GM23338 (cell line): Measurements from ENCODE around the gene FGFRL1. TPM values are rescaled to one million over a fixed set of nuclear protein-coding genes. Genes with fewer than 3 reads are reported as not detected.

Experiments used
- ATAC-seq: fragments of 200-7000 bp; cut with Tn5 transposase; 3 replicates; pipeline ENCODE4 v1.9.1; 2020
- DNase-seq: peaks from one replicate; pipeline ENCODE4 v3.0.0-alpha.2; 2015; ENCODE audit warnings: low spot score
- H2AFZ ChIP-seq: fragments of 200-600 bp; sonication (generic); 2 replicates; pipeline ENCODE4 v1.8.0; 2016; ENCODE audit warnings: antibody characterized with exemption, mild to moderate bottlenecking, moderate library complexity
- H3F3A ChIP-seq: fragments of 200-600 bp; sonication (generic); replicated peaks from 2 replicates; pipeline ENCODE4 v1.8.0; 2017; ENCODE audit warnings: antibody characterized with exemption, mixed run types, low read depth
- H3K27ac ChIP-seq: fragments of 200-600 bp; sonication (generic); 2 replicates; pipeline ENCODE4 v1.6.1; 2016; ENCODE audit warnings: low read depth
- H3K27me3 ChIP-seq: fragments of 200-600 bp; sonication (generic); 2 replicates; pipeline ENCODE4 v1.8.0; 2016; ENCODE audit warnings: mild to moderate bottlenecking, mixed run types, moderate library complexity; ENCODE audit not compliant: insufficient read depth
- H3K36me3 ChIP-seq: fragments of 200-600 bp; sonication (generic); 2 replicates; pipeline ENCODE4 v1.8.0; 2016; ENCODE audit warnings: mild to moderate bottlenecking; ENCODE audit not compliant: insufficient read depth
- H3K4me1 ChIP-seq: fragments of 200-600 bp; sonication (generic); 2 replicates; pipeline ENCODE4 v1.8.0; 2016; ENCODE audit warnings: mild to moderate bottlenecking, moderate library complexity; ENCODE audit not compliant: insufficient read depth
- H3K4me2 ChIP-seq: fragments of 200-600 bp; sonication (generic); 2 replicates; pipeline ENCODE4 v1.7.1; 2017; ENCODE audit warnings: mixed run types
- H3K4me3 ChIP-seq: fragments of 200-600 bp; sonication (generic); 2 replicates; pipeline ENCODE4 v1.6.1; 2016; ENCODE audit warnings: mixed run types
- H3K79me2 ChIP-seq: fragments of 200-600 bp; sonication (generic); replicated peaks from 2 replicates; pipeline ENCODE4 v1.8.0; 2017; ENCODE audit warnings: mild to moderate bottlenecking; ENCODE audit not compliant: insufficient read depth
- H3K9me2 ChIP-seq: fragments of 200-600 bp; sonication (generic); 2 replicates; pipeline ENCODE4 v1.8.0; 2017; ENCODE audit not compliant: insufficient read depth
- H4K20me1 ChIP-seq: fragments of 200-600 bp; sonication (generic); replicated peaks from 2 replicates; pipeline ENCODE4 v1.8.0; 2017; ENCODE audit warnings: mild to moderate bottlenecking; ENCODE audit not compliant: insufficient read depth
- H3K27ac Mint-ChIP-seq: 2 replicates; pipeline ENCODE4 v1.8.0; 2020; ENCODE audit warnings: inconsistent platforms, mild to moderate bottlenecking, moderate library complexity, mixed read lengths
- H3K27me3 Mint-ChIP-seq: 3 replicates; pipeline ENCODE4 v1.8.0; 2022; ENCODE audit warnings: low read depth, mild to moderate bottlenecking, moderate library complexity, mixed read lengths, inconsistent platforms; ENCODE audit not compliant: insufficient read depth, poor library complexity
- H3K36me3 Mint-ChIP-seq: 3 replicates; pipeline ENCODE4 v1.8.0; 2021; ENCODE audit warnings: low read depth, mild to moderate bottlenecking, inconsistent platforms, moderate library complexity, mixed read lengths
- H3K4me1 Mint-ChIP-seq: 3 replicates; pipeline ENCODE4 v1.8.0; 2020; ENCODE audit warnings: mild to moderate bottlenecking, inconsistent platforms, mixed read lengths
- H3K4me3 Mint-ChIP-seq: 3 replicates; pipeline ENCODE4 v1.8.0; 2021; ENCODE audit warnings: moderate library complexity, mild to moderate bottlenecking, inconsistent platforms, mixed read lengths
- H3K9me3 Mint-ChIP-seq: 3 replicates; pipeline ENCODE4 v1.8.0; 2020; ENCODE audit warnings: moderate library complexity, mild to moderate bottlenecking, inconsistent platforms, mixed read lengths
- CREB1 ChIP-seq: fragments of 250-450 bp; sonication (Bioruptor Pico); IDR thresholded peaks from 2 replicates; pipeline ENCODE4 v1.5.0; 2020; ENCODE audit warnings: low read depth, mild to moderate bottlenecking, moderate library complexity
- ETS1 ChIP-seq: IDR thresholded peaks from 2 replicates; pipeline ENCODE4 v1.6.1; 2016; ENCODE audit warnings: antibody characterized with exemption
- EZH2 ChIP-seq: fragments of 200-600 bp; sonication (generic); IDR thresholded peaks from one replicate; pipeline ENCODE4 v1.8.0; 2017; ENCODE audit warnings: antibody characterized with exemption, mild to moderate bottlenecking, low read depth; ENCODE audit not compliant: unreplicated experiment
- EZH2phosphoT487 ChIP-seq: fragments of 200-600 bp; sonication (generic); IDR thresholded peaks from one replicate; pipeline ENCODE4 v1.8.1; 2018; ENCODE audit warnings: antibody characterized with exemption; ENCODE audit not compliant: unreplicated experiment
- JUNB ChIP-seq: IDR thresholded peaks from one replicate; pipeline ENCODE4 v1.6.1; 2016; ENCODE audit warnings: antibody characterized with exemption; ENCODE audit not compliant: unreplicated experiment
- NANOG ChIP-seq: IDR thresholded peaks from 2 replicates; pipeline ENCODE4 v1.6.1; 2016; ENCODE audit warnings: antibody characterized with exemption, borderline replicate concordance
- POLR2AphosphoS5 ChIP-seq: IDR thresholded peaks from 2 replicates; pipeline ENCODE4 v1.6.1; 2016; ENCODE audit warnings: antibody characterized with exemption, low read depth
- REST ChIP-seq: IDR thresholded peaks from one replicate; pipeline ENCODE4 v1.6.1; 2018; ENCODE audit warnings: antibody characterized with exemption; ENCODE audit not compliant: unreplicated experiment
- STAT1 ChIP-seq: IDR thresholded peaks from one replicate; pipeline ENCODE4 v1.6.1; 2016; ENCODE audit warnings: antibody characterized with exemption; ENCODE audit not compliant: unreplicated experiment
- ZNF114 ChIP-seq: fragments of 250-450 bp; sonication (Bioruptor Pico); IDR thresholded peaks from 2 replicates; pipeline ENCODE4 v1.5.0; 2020; ENCODE audit warnings: mild to moderate bottlenecking, moderate library complexity
- ZNF331 ChIP-seq: fragments of 250-450 bp; sonication (Bioruptor Pico); IDR thresholded peaks from 2 replicates; pipeline ENCODE4 v1.5.0; 2020; ENCODE audit warnings: low read depth, mild to moderate bottlenecking, moderate library complexity
- polyA plus RNA-seq: library from polyadenylated mRNA; unstranded; fragments of >200 nt; fragmentation: Nextera tagmentation; extraction: Ambion mirVana; gene quantifications from 2 replicates; pipeline ENCODE4 v1.2.1, GENCODE V29; 2016
- total RNA-seq: library from RNA; depleted of rRNA; stranded (reverse); fragments of >200 nt; shearing (Covaris generic); gene quantifications from 2 replicates; pipeline ENCODE4 v1.2.3, GENCODE V29; 2014

The FGFRL1 gene
- total and polyA plus RNA-seq, 2 experiments from 2014 or later: 7.0 to 35.8 TPM

GRCh38 chr4:990746-991367 is 20.6 kb upstream of the FGFRL1 start:
- Histone ChIP-seq H4K20me1 (no peaks in the 10 kb centered on the region), H3K4me3 (no peak overlapping the region), H3F3A (0 out of 2 replicates have a peak, but pooled peaks cover 2% of the 10 kb centered on the region), H3K9me2 (no peaks in the 10 kb centered on the region), H3K27me3 (peaks cover 11% of the 10 kb centered on the region), H2AFZ (no peak overlapping the region), H3K27ac (no peak overlapping the region), H3K79me2 (no peaks in the 10 kb centered on the region), H3K36me3 (no peaks in the 10 kb centered on the region), H3K4me2 (no peak overlapping the region), H3K4me1 (peaks cover 6% of the 10 kb centered on the region; the same call in 1 of the 2 replicates)
- DNase-seq (no peak), ATAC-seq (no peak)
- TF ChIP-seq ZNF114: no peak
- no peak for TF ChIP-seq STAT1
- TF ChIP-seq ZNF331: no peak
- TF ChIP-seq EZH2phosphoT487: no peak
- TF ChIP-seq NANOG: no peak
- TF ChIP-seq CREB1 (CRISPR knock-in tag): no peak
- no peak for TF ChIP-seq JUNB
- no peak for TF ChIP-seq ETS1
- TF ChIP-seq REST: no peak
- Mint-ChIP-seq H3K27ac (no peak overlapping the region), H3K36me3 (no peaks in the 10 kb centered on the region), H3K9me3 (no peaks in the 10 kb centered on the region), H3K27me3 (peaks cover 17% of the 10 kb centered on the region), H3K4me3 (no peak overlapping the region), H3K4me1 (0 out of 3 replicates have a peak, but pooled peaks cover 2% of the 10 kb centered on the region)

- TF ChIP-seq NANOG: no peak
- TF ChIP-seq POLR2AphosphoS5: no peak
- TF ChIP-seq REST: no peak
- TF ChIP-seq ETS1: no peak
- no peak for TF ChIP-seq ZNF331
- no peak for TF ChIP-seq EZH2
- TF ChIP-seq STAT1: no peak
Measured at GRCh38 chr4:991451-992296, 19.8 kb upstream of the FGFRL1 start.

More at GRCh38 chr4:991451-992296, 19.8 kb upstream of the FGFRL1 start:
- Histone ChIP-seq H3K79me2 (no peaks in the 10 kb centered on the region), H4K20me1 (no peaks in the 10 kb centered on the region), H3K36me3 (no peaks in the 10 kb centered on the region), H3F3A (0 out of 2 replicates have a peak, but pooled peaks cover 2% of the 10 kb centered on the region), H3K4me2 (no peak overlapping the region), H3K27me3 (peaks cover 12% of the 10 kb centered on the region), H3K9me2 (no peaks in the 10 kb centered on the region), H2AFZ (no peak overlapping the region), H3K4me1 (no peaks in the 10 kb centered on the region), H3K27ac (no peak overlapping the region), H3K4me3 (no peak overlapping the region)
- no peaks in the 10 kb centered on the region for H3K9me3 Mint-ChIP-seq
- no peaks in the 10 kb centered on the region for H3K4me1 Mint-ChIP-seq
- ATAC-seq: no peak
- DNase-seq: no peak
- no peak overlapping the region for H3K4me3 Mint-ChIP-seq
- H3K27ac Mint-ChIP-seq: no peak overlapping the region
- no peaks in the 10 kb centered on the region for H3K36me3 Mint-ChIP-seq
- H3K27me3 Mint-ChIP-seq: peaks cover 17% of the 10 kb centered on the region
